ENCODE data around the gene PRUNE2. TPM values are rescaled to one million over a fixed set of nuclear protein-coding genes. Genes with fewer than 3 reads are reported as not detected.

Gene PRUNE2
- total and polyA plus RNA-seq, 9 donors = 9.1 to 16.4 (median 11.9) TPM

DNA sequence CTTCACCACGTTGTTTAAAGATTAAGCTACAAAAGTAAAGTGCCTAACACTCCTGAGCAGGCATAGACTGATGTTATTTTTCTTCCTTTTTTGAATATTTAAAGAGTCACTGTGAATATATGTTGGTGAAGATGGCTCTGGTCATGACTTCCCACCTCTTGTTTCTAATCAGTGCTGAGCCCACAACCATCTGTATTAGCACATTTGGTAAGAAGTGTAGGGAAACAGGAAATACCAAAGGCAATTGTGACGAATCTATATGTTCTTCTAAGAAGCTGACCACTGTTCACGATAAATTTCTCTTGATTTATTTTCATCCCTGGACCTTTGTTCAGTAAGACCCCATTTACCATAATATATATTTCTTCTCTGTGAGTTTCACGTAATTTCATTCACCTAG, 249.9 kb downstream of the PRUNE2 start:
- Histone ChIP-seq H3K36me3 (ENCODE audit: control insufficient read depth, insufficient read depth, low read length) (no peaks in the 10 kb centered on the region), H3K9me3 (replicated peaks; ENCODE audit: control insufficient read depth, low read depth, low read length) (no peaks in the 10 kb centered on the region), H3K4me1 (ENCODE audit: control insufficient read depth, insufficient read depth, low read length) (no peaks in the 10 kb centered on the region), H3K27me3 (ENCODE audit: control insufficient read depth, insufficient read depth, low read length) (no peaks in the 10 kb centered on the region), H3K4me3 (ENCODE audit: low read length) (no peak overlapping the region), H3K27ac (ENCODE audit: low read length) (no peak overlapping the region)
- no peak for DNase-seq
- WGBS (ENCODE audit: insufficient coverage) = no CpG with 5 or more reads among the region's 4 CpGs

DNA sequence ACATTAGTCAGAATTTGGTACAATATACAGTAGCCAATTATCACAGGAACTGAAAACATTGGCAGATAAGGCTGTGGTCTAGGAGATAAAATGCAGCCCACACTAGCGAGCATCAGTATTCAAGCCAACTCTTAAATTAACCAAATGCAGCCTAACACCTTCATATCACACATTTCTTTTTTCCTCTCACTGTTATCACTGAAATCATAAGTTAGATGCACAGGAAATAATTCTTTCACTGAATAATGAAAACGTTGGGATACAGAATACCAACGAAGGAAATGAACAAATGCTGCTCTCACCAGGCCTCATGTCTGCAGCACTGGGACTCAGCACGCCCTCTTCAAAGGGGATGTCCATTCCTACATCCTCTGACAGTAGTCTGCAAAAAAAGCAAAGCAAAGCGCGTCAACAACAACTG, 250.8 kb downstream of the PRUNE2 start:
- no peak overlapping the region for H3K4me3 ChIP-seq (ENCODE audit: low read length)
- no peaks in the 10 kb centered on the region for H3K27me3 ChIP-seq (ENCODE audit: control insufficient read depth, insufficient read depth, low read length)
- no peak overlapping the region for H3K27ac ChIP-seq (ENCODE audit: low read length)
- no peaks in the 10 kb centered on the region for H3K36me3 ChIP-seq (ENCODE audit: control insufficient read depth, insufficient read depth, low read length)
- H3K9me3 ChIP-seq (replicated peaks; ENCODE audit: control insufficient read depth, low read depth, low read length) = no peaks in the 10 kb centered on the region
- no peaks in the 10 kb centered on the region for H3K4me1 ChIP-seq (ENCODE audit: control insufficient read depth, insufficient read depth, low read length)
- DNase-seq = no peak
- 73% methylated on average over 3 of the region's 6 CpGs for WGBS (ENCODE audit: insufficient coverage)

DNA sequence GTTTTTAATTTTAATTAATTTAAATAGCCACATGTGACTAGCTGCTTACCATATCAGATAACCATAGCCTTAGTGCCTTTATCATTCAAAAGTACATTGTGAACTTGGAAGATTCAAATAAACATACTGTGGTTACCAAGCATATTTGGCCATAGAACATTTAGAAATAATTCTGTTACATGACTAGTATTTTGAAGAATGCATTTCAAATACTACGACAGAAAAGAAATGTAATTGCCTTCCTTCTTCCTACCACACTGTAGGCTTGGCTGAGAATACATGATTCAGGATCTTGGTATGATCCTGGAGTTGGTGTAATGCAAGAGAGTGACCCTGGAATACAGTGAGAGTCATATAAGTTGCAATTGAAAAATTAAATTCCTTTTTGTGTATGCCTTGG, 251.3 kb downstream of the PRUNE2 start:
- Histone ChIP-seq H3K9me3 (replicated peaks; ENCODE audit: control insufficient read depth, low read depth, low read length) (no peaks in the 10 kb centered on the region), H3K4me1 (ENCODE audit: control insufficient read depth, insufficient read depth, low read length) (no peaks in the 10 kb centered on the region), H3K4me3 (ENCODE audit: low read length) (no peak overlapping the region), H3K27me3 (ENCODE audit: control insufficient read depth, insufficient read depth, low read length) (no peaks in the 10 kb centered on the region), H3K36me3 (ENCODE audit: control insufficient read depth, insufficient read depth, low read length) (no peaks in the 10 kb centered on the region), H3K27ac (ENCODE audit: low read length) (no peak overlapping the region)
- no peak for DNase-seq
- WGBS (ENCODE audit: insufficient coverage) = no CpG with 5 or more reads among the region's 1 CpG

- Histone ChIP-seq H3K4me3 (ENCODE audit: low read length) (no peak overlapping the region), H3K27ac (ENCODE audit: low read length) (no peak overlapping the region), H3K9me3 (replicated peaks; ENCODE audit: control insufficient read depth, low read depth, low read length) (no peaks in the 10 kb centered on the region), H3K36me3 (ENCODE audit: control insufficient read depth, insufficient read depth, low read length) (no peaks in the 10 kb centered on the region), H3K27me3 (ENCODE audit: control insufficient read depth, insufficient read depth, low read length) (no peaks in the 10 kb centered on the region), H3K4me1 (ENCODE audit: control insufficient read depth, insufficient read depth, low read length) (no peaks in the 10 kb centered on the region)
- DNase-seq = no peak
- WGBS (ENCODE audit: insufficient coverage) = no CpG with 5 or more reads among the region's 1 CpG
These were observed 251.9 kb downstream of the PRUNE2 start for GRCh38 chr9:76654051-76654461.

- DNase-seq = peak; percentile 40
- no CpG with 5 or more reads among the region's 2 CpGs for WGBS (ENCODE audit: insufficient coverage)
- H3K27ac ChIP-seq (ENCODE audit: low read length) = no peak overlapping the region
- no peaks in the 10 kb centered on the region for H3K27me3 ChIP-seq (ENCODE audit: control insufficient read depth, insufficient read depth, low read length)
- H3K4me3 ChIP-seq (ENCODE audit: low read length) = no peak overlapping the region
- H3K9me3 ChIP-seq (replicated peaks; ENCODE audit: control insufficient read depth, low read depth, low read length) = no peaks in the 10 kb centered on the region
- no peaks in the 10 kb centered on the region for H3K36me3 ChIP-seq (ENCODE audit: control insufficient read depth, insufficient read depth, low read length)
- H3K4me1 ChIP-seq (ENCODE audit: control insufficient read depth, insufficient read depth, low read length) = no peaks in the 10 kb centered on the region
These were observed 253.0 kb downstream of the PRUNE2 start for GRCh38 chr9:76652894-76653293.

DNA sequence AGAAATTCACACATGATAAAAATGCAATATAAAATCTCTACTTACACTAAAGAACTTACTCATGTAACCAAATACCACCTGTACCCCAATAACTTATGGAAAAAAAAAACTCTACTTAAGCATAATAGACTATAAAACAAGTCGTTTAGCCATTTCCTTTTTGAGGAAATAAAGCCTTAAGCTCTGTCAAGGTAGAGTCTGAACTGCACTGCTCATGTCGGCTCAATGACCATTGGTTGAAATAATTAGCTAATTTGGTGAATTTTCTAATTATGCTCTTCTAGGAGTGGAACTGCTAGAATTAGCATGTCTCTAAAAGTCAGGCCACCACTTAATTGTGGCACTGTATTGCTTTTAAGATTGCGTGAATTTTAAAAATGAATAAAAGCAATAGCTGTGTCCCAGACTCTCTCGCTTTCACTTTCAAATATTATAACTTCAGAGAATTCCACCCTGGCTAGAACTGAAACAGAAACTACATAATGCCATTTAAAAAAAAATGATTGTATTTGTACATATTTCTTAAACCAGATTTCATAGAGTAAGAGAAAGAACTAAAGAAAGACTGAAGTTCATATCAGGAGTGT, 254.7 kb downstream of the PRUNE2 start:
- Histone ChIP-seq H3K4me3 (ENCODE audit: low read length) (peak overlapping the region; percentile 19), H3K36me3 (ENCODE audit: control insufficient read depth, insufficient read depth, low read length) (no peaks in the 10 kb centered on the region), H3K9me3 (replicated peaks; ENCODE audit: control insufficient read depth, low read depth, low read length) (no peaks in the 10 kb centered on the region), H3K27ac (ENCODE audit: low read length) (peak overlapping the region; percentile 44), H3K27me3 (ENCODE audit: control insufficient read depth, insufficient read depth, low read length) (no peaks in the 10 kb centered on the region), H3K4me1 (ENCODE audit: control insufficient read depth, insufficient read depth, low read length) (no peaks in the 10 kb centered on the region)
- WGBS (ENCODE audit: insufficient coverage) = 20% methylated on average over 1 of the region's 4 CpGs
- no peak for DNase-seq

DNA sequence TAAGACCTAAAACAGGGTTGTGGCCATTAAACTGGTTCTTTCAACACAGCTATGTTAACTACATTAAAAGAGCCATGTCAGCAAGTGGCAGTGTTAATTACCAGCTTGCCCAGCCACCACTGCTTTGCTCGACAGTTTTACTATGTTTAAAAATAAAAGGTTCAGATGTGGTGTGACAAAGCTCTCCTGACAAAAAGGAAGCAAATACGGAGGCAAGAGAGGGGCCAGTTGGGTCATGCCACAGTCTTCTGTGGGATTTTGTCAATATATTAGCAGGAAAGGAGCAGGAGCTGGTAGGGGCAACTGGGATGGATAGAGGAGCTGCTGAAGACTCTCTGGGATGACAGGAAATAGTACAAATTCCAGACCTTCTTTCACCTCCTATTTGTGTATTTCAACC, 255.2 kb downstream of the PRUNE2 start:
- no peak overlapping the region for H3K27ac ChIP-seq (ENCODE audit: low read length)
- no peak overlapping the region for H3K4me3 ChIP-seq (ENCODE audit: low read length)
- no peaks in the 10 kb centered on the region for H3K4me1 ChIP-seq (ENCODE audit: control insufficient read depth, insufficient read depth, low read length)
- 42% methylated on average over 2 of the region's 2 CpGs for WGBS (ENCODE audit: insufficient coverage)
- no peaks in the 10 kb centered on the region for H3K36me3 ChIP-seq (ENCODE audit: control insufficient read depth, insufficient read depth, low read length)
- no peaks in the 10 kb centered on the region for H3K9me3 ChIP-seq (replicated peaks; ENCODE audit: control insufficient read depth, low read depth, low read length)
- no peaks in the 10 kb centered on the region for H3K27me3 ChIP-seq (ENCODE audit: control insufficient read depth, insufficient read depth, low read length)
- DNase-seq = peak; percentile 25

DNA sequence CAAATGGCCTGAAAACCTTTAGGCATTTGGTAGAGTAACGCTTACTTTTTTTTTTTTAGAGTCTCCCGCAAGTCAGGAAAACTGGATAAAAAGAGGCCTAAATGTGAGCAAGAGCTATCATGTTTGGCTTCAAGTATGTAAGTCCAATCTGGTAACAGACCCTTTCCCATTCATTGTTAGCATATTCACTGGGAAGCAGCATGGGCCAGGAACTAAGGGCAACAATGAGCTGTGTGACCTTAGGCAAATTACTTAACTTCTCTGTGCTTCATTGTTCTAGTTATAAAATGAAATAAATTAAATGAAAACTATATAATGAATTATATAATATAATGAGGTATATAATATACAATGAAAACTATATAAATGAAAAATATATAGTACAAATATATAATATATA, 256.0 kb downstream of the PRUNE2 start:
- Histone ChIP-seq H3K9me3 (replicated peaks; ENCODE audit: control insufficient read depth, low read depth, low read length) (no peaks in the 10 kb centered on the region), H3K4me3 (ENCODE audit: low read length) (no peak overlapping the region), H3K27me3 (ENCODE audit: control insufficient read depth, insufficient read depth, low read length) (no peaks in the 10 kb centered on the region), H3K36me3 (ENCODE audit: control insufficient read depth, insufficient read depth, low read length) (no peaks in the 10 kb centered on the region), H3K27ac (ENCODE audit: low read length) (no peak overlapping the region), H3K4me1 (ENCODE audit: control insufficient read depth, insufficient read depth, low read length) (no peaks in the 10 kb centered on the region)
- WGBS (ENCODE audit: insufficient coverage) = 100% methylated on average over 1 of the region's 2 CpGs
- DNase-seq = no peak

DNA sequence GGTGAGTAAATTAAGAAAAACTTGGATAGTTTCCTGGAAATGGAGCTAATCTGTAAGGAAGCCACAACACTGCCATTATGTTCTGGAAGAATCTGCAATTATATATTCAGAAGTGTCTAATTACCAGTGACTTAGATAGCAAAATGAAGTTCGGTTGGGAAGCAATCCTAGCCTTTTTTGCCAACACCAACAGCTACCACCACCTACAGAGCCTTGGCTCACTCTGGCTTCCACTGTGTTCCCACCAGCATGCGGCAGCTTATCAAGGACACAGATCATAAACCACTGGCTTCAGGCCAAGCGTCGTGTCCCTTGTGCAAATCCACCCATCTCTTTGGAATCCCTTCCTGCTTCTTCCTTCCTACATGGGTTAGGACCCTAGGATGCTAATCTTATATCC, 259.7 kb downstream of the PRUNE2 start:
- H3K9me3 ChIP-seq (replicated peaks; ENCODE audit: control insufficient read depth, low read depth, low read length) = no peaks in the 10 kb centered on the region
- no peak overlapping the region for H3K27ac ChIP-seq (ENCODE audit: low read length)
- no peaks in the 10 kb centered on the region for H3K4me1 ChIP-seq (ENCODE audit: control insufficient read depth, insufficient read depth, low read length)
- DNase-seq = no peak
- H3K36me3 ChIP-seq (ENCODE audit: control insufficient read depth, insufficient read depth, low read length) = no peaks in the 10 kb centered on the region
- H3K4me3 ChIP-seq (ENCODE audit: low read length) = no peak overlapping the region
- 60% methylated on average over 3 of the region's 4 CpGs for WGBS (ENCODE audit: insufficient coverage)
- no peaks in the 10 kb centered on the region for H3K27me3 ChIP-seq (ENCODE audit: control insufficient read depth, insufficient read depth, low read length)

- no peaks in the 10 kb centered on the region for H3K36me3 ChIP-seq (ENCODE audit: control insufficient read depth, insufficient read depth, low read length)
- 90% methylated on average over 2 of the region's 10 CpGs for WGBS (ENCODE audit: insufficient coverage)
- no peaks in the 10 kb centered on the region for H3K27me3 ChIP-seq (ENCODE audit: control insufficient read depth, insufficient read depth, low read length)
These were observed 261.2 kb downstream of the PRUNE2 start for GRCh38 chr9:76644647-76645250.

DNA sequence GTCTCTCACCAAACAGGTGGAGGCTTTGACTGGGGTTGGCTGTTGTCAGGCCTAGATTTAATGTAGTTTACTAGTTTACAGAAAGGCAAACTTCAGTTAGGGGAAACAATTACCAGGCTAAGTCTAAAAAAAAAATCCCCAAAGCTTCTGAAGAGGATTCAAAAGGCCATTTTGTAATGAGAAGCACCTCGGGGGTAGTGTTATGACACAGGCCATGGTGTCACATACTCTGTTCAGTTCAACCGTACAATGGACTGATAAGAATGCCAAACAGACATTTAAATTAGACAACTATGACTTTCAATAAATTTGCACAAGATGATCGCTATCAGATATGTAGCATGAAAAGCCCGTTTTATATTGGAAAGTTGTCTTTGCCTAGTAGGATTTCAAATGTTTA, 261.7 kb downstream of the PRUNE2 start:
- Histone ChIP-seq H3K36me3 (ENCODE audit: control insufficient read depth, insufficient read depth, low read length) (no peaks in the 10 kb centered on the region), H3K9me3 (replicated peaks; ENCODE audit: control insufficient read depth, low read depth, low read length) (no peaks in the 10 kb centered on the region), H3K27me3 (ENCODE audit: control insufficient read depth, insufficient read depth, low read length) (no peaks in the 10 kb centered on the region), H3K4me1 (ENCODE audit: control insufficient read depth, insufficient read depth, low read length) (no peaks in the 10 kb centered on the region), H3K27ac (ENCODE audit: low read length) (no peak overlapping the region), H3K4me3 (ENCODE audit: low read length) (no peak overlapping the region)
- 100% methylated on average over 1 of the region's 4 CpGs for whole genome bisulfite sequencing (ENCODE audit: insufficient coverage)
- no peak for DNase-seq

More at GRCh38 chr9:76644647-76645250, 261.2 kb downstream of the PRUNE2 start:
- no peak overlapping the region for H3K27ac ChIP-seq (ENCODE audit: low read length)
- DNase-seq = no peak
- no peak overlapping the region for H3K4me3 ChIP-seq (ENCODE audit: low read length)
- no peaks in the 10 kb centered on the region for H3K9me3 ChIP-seq (replicated peaks; ENCODE audit: control insufficient read depth, low read depth, low read length)
- no peaks in the 10 kb centered on the region for H3K4me1 ChIP-seq (ENCODE audit: control insufficient read depth, insufficient read depth, low read length)

All from muscle of leg (tissue), 11 donors.